ENCODE results near the gene ZBTB6.

ZBTB6 gene

GRCh38 chr9:122912964-122913673, at the start of gene ZBTB6:
Gene ZBTB6 (minus strand): TSS chr9:122913323. CDS start chr9:122912072, 1,251 bp downstream.
- DNase-seq, result peak; percentile 4 to 94 (median 74)

- no peak for DNase-seq
Measured at GRCh38 chr9:122961139-122961538, 48.0 kb upstream of the ZBTB6 start.

- DNase-seq, result no peak
Measured at GRCh38 chr9:122955961-122956360, 42.8 kb upstream of the ZBTB6 start.

GRCh38 chr9:122954253-122954691, 41.1 kb upstream of the ZBTB6 start:
- DNase-seq, result no peak

GRCh38 chr9:122951056-122951455, 37.9 kb upstream of the ZBTB6 start:
- DNase-seq, result no peak

- DNase-seq, result no peak
Measured at GRCh38 chr9:122950263-122950662, 37.1 kb upstream of the ZBTB6 start.

- DNase-seq, result peak in 1 of 56 donors; percentile 1
Measured at GRCh38 chr9:122949696-122950095, 36.6 kb upstream of the ZBTB6 start.

- DNase-seq, result no peak
Measured at GRCh38 chr9:122948313-122948712, 35.2 kb upstream of the ZBTB6 start.

- no peak for DNase-seq
Measured at GRCh38 chr9:122946461-122947005, 33.4 kb upstream of the ZBTB6 start.

GRCh38 chr9:122944960-122945888, 32.1 kb upstream of the ZBTB6 start:
- no peak for DNase-seq

- DNase-seq, result peak in 5 of 56 donors; percentile 12 to 26 (median 21)
Measured at GRCh38 chr9:122941582-122942234, 28.6 kb upstream of the ZBTB6 start.

GRCh38 chr9:122940749-122941581, 27.8 kb upstream of the ZBTB6 start, which contains the start of gene RABGAP1:
Gene RABGAP1 (plus strand): TSS chr9:122941020. CDS start chr9:122957060, 16,040 bp downstream.
- DNase-seq, result peak; percentile 48 to 99 (median 97)

GRCh38 chr9:122940454-122940748, 27.3 kb upstream of the ZBTB6 start:
- no peak for DNase-seq

GRCh38 chr9:122939601-122940000, 26.5 kb upstream of the ZBTB6 start:
- DNase-seq, result no peak

GRCh38 chr9:122936883-122937282, 23.8 kb upstream of the ZBTB6 start:
- no peak for DNase-seq

GRCh38 chr9:122936464-122936863, 23.3 kb upstream of the ZBTB6 start:
- no peak for DNase-seq

- DNase-seq, result peak; percentile 44 to 97 (median 92)
Measured at GRCh38 chr9:122931226-122932121, 18.4 kb upstream of the ZBTB6 start, which contains the start of gene ZBTB26. Gene ZBTB26 (minus strand): TSS chr9:122931512. CDS start chr9:122919934, 11,578 bp downstream.

- DNase-seq, result no peak
Measured at GRCh38 chr9:122930541-122931225, 17.6 kb upstream of the ZBTB6 start.

Measured in amygdala (tissue), 56 donors.